ENCODE measurements around the gene ABCG5. TPM values are rescaled to one million over a fixed set of nuclear protein-coding genes. Genes with fewer than 3 reads are reported as not detected.

ABCG5 gene
- total and polyA plus RNA-seq, 2 of the 4 experiments (the other 2 are of a cell fraction) = not detected

GRCh38 chr2:43812947-43813346 lies 25.7 kb downstream of the ABCG5 start:
- no peak overlapping the region for H3K56ac ChIP-seq (ENCODE audit: extremely low read depth, insufficient read depth, low read length)
- intact Hi-C loops (cut with micrococcal nuclease) (no loop called here), in situ Hi-C loops (cut with MboI; ENCODE audit: low sequenced_read_pairs) (no loop called here), dilution Hi-C loops (cut with HindIII; ENCODE audit: low sequenced_read_pairs, unreplicated experiment) (no loop called here)
- H3K9me3 ChIP-seq (ENCODE audit: control insufficient read depth, insufficient read depth, low read length) = no peaks in the 10 kb centered on the region
- H3K9ac ChIP-seq (ENCODE audit: low read depth, low read length) = no peak overlapping the region
- no peak overlapping the region for H4K91ac ChIP-seq (ENCODE audit: insufficient read depth, low read depth, low read length)
- H3K18ac ChIP-seq (ENCODE audit: low read depth, low read length) = no peak overlapping the region
- no peak overlapping the region for H3K23ac ChIP-seq (ENCODE audit: low read depth, low read length)
- H2BK15ac ChIP-seq (ENCODE audit: low read depth, low read length) = no peak overlapping the region
- H2BK20ac ChIP-seq (ENCODE audit: low read depth, low read length) = no peak overlapping the region
- DNase-seq = no peak
- no peaks in the 10 kb centered on the region for H4K20me1 ChIP-seq (ENCODE audit: insufficient read depth, low read length)
- H2BK120ac ChIP-seq (ENCODE audit: low read depth, low read length) = no peak overlapping the region
- no peak overlapping the region for H2BK5ac ChIP-seq (ENCODE audit: low read depth, low read length, poor library complexity, severe bottlenecking)
- H3K36me3 ChIP-seq (ENCODE audit: control insufficient read depth, insufficient read depth, low read length) = 0 out of 2 replicates have a peak, but pooled peaks cover 2% of the 10 kb centered on the region
- TF ChIP-seq ELK1 (IDR thresholded peaks at IDR 0.05; ENCODE audit: borderline replicate concordance, low read depth, low read length) (no peak), USF2 (IDR thresholded peaks at IDR 0.05; ENCODE audit: low read depth, low read length) (no peak), MAZ (IDR thresholded peaks at IDR 0.05; ENCODE audit: borderline replicate concordance, low read depth, low read length) (no peak), RAD21 (IDR thresholded peaks at IDR 0.05; ENCODE audit: low read length) (no peak), MAFK (IDR thresholded peaks at IDR 0.05; ENCODE audit: low read depth, low read length) (no peak), NFE2L2 (IDR thresholded peaks at IDR 0.05; ENCODE audit: low read depth, low read length) (no peak), CHD1 (IDR thresholded peaks at IDR 0.05; ENCODE audit: low read depth, low read length) (no peak), BHLHE40 (IDR thresholded peaks at IDR 0.05; ENCODE audit: low read depth, low read length) (no peak), MXI1 (IDR thresholded peaks at IDR 0.05; ENCODE audit: borderline replicate concordance, low read depth, low read length) (no peak), POLR2A (IDR thresholded peaks at IDR 0.05; ENCODE audit: low read depth, low read length) (no peak), CTCF (conservative IDR thresholded peaks at IDR 0.05; ENCODE audit: low read depth, low read length) (no peak), RFX5 (IDR thresholded peaks at IDR 0.05; ENCODE audit: low read depth, low read length) (no peak), RCOR1 (IDR thresholded peaks at IDR 0.05; ENCODE audit: insufficient replicate concordance, low read length) (no peak), CEBPB (IDR thresholded peaks at IDR 0.05; ENCODE audit: low read depth, low read length) (no peak), FOS (IDR thresholded peaks at IDR 0.05; ENCODE audit: low read depth, low read length) (no peak), SMC3 (IDR thresholded peaks at IDR 0.05; ENCODE audit: low read depth, low read length) (no peak)
- H3K27me3 ChIP-seq (ENCODE audit: control insufficient read depth, insufficient read depth, low read length) = no peaks in the 10 kb centered on the region
- no peak overlapping the region for H2AFZ ChIP-seq (replicated peaks; ENCODE audit: low read length, poor library complexity)
- no TSS peak for BruUV-seq (replicated peaks)
- WGBS, 2 experiments (ENCODE audit: extremely low coverage in 2 of 2, insufficient read length in 1 of 2) = no CpG with 5 or more reads among the region's 2 CpGs
- no peaks in the 10 kb centered on the region for H3K79me1 ChIP-seq (ENCODE audit: low read depth in 1 of 2, low read length in 2 of 2)
- H3K4me1 ChIP-seq (ENCODE audit: control insufficient read depth, insufficient read depth, low read length) = no peaks in the 10 kb centered on the region
- H4K8ac ChIP-seq (ENCODE audit: low read depth in 2 of 2, low read length in 2 of 2) = no peak overlapping the region
- no peaks in the 10 kb centered on the region for H3K9me1 ChIP-seq (ENCODE audit: insufficient read depth, low read length)
- no peak overlapping the region for H3K27ac ChIP-seq (ENCODE audit: insufficient read depth, low read length)
- no peak overlapping the region for H3K14ac ChIP-seq (replicated peaks; ENCODE audit: low read depth, low read length)
- H3K4ac ChIP-seq (ENCODE audit: low read depth, low read length) = no peak overlapping the region
- no peak overlapping the region for H3K4me2 ChIP-seq (ENCODE audit: low read depth, low read length)
- H4K5ac ChIP-seq (ENCODE audit: low read depth, low read length) = no peak overlapping the region
- H3K4me3 ChIP-seq (ENCODE audit: insufficient read depth, low read depth, low read length) = no peak overlapping the region
- ChIA-PET CTCF (no interaction called here), POLR2A (ENCODE audit: unreplicated experiment) (no interaction called here)
- no peak overlapping the region for H2AK5ac ChIP-seq (ENCODE audit: low read depth, low read length)
- ATAC-seq (ENCODE audit: low read depth) = no peak
- no peak overlapping the region for H2AK9ac ChIP-seq (replicated peaks; ENCODE audit: low read depth, low read length, poor library complexity)

All from IMR-90 (cell line).